NB4 (cell line): ENCODE results near the gene NOS1.

Experiments
- CTCF ChIP-seq: IDR thresholded peaks from one replicate; pipeline ENCODE4 v1.5.1; 2012; ENCODE audit warnings: low read depth, low read length
- MAX ChIP-seq: IDR thresholded peaks from 2 replicates; pipeline ENCODE4 v1.6.1; 2011; ENCODE audit warnings: low read depth, low read length
- MYC ChIP-seq: IDR thresholded peaks from 2 replicates; pipeline ENCODE4 v1.6.1; 2011; ENCODE audit warnings: low read depth, low read length

- TF ChIP-seq CTCF (no peak), MYC (no peak), MAX (no peak)
Observed at GRCh38 chr12:117316336-117316735, 45.1 kb downstream of the NOS1 start.
